HEK293 (cell line): Measurements from ENCODE around the gene PDE6B.
A peak's percentile ranks its signal among the peaks of the same experiment; 100 is the strongest.

Experiments used
- CTCF ChIA-PET: fragments of 350-600 bp; formaldehyde crosslinking; extraction: SDS; loops from one replicate; lab custom pipeline; 2021; ENCODE audit warnings: antibody characterized with exemption; lab: Yijun Ruan, JAX
- POLR2A ChIA-PET: fragments of 300-600 bp; formaldehyde crosslinking; extraction: SDS; loops from one replicate; lab custom pipeline; 2020; ENCODE audit warnings: antibody characterized with exemption, inconsistent platforms; lab: Yijun Ruan, JAX
- H3K27ac ChIP-seq: fragments of 200-500 bp; sonication (Bioruptor generic); 2 replicates; pipeline ENCODE4 v1.5.1; 2014; ENCODE audit warnings: low read depth, low read length, control low read depth, inconsistent platforms; ENCODE audit errors: extremely low read depth
- H3K36me3 ChIP-seq, 2 experiments: fragments of 200-500 bp in 1 of 2; sonication (Bioruptor generic) in 1 of 2; 1 replicate in 1 of 2; 2 replicates in 1 of 2; pipeline ENCODE4 v1.5.1; 2014 to 2017; ENCODE audit warnings: inconsistent platforms in 2 of 2, low read length in 2 of 2; ENCODE audit not compliant: control insufficient read depth in 2 of 2, insufficient read depth in 1 of 2
- H3K4me1 ChIP-seq: fragments of 200-500 bp; sonication (Bioruptor generic); 2 replicates; pipeline ENCODE4 v1.5.1; 2014; ENCODE audit warnings: mild to moderate bottlenecking, low read length, inconsistent platforms; ENCODE audit not compliant: control insufficient read depth, insufficient read depth
- H3K4me3 ChIP-seq: 2 replicates; pipeline ENCODE4 v1.5.1; 2011; ENCODE audit warnings: low read depth, mild to moderate bottlenecking, control low read depth, low read length, moderate library complexity
- H3K9me3 ChIP-seq: fragments of 200-500 bp; sonication (Bioruptor generic); 2 replicates; pipeline ENCODE4 v1.5.1; 2014; ENCODE audit warnings: low read depth, low read length, inconsistent platforms; ENCODE audit not compliant: control insufficient read depth, insufficient read depth
- GLIS2 ChIP-seq: fragments of 450-650 bp; formaldehyde crosslinking; IDR thresholded peaks from 2 replicates; pipeline ENCODE4 v1.5.1; 2016; ENCODE audit warnings: missing biosample characterization, missing genetic modification characterization
- KLF1 ChIP-seq: fragments of 450-650 bp; formaldehyde crosslinking; IDR thresholded peaks from 2 replicates; pipeline ENCODE4 v1.5.1; 2016; ENCODE audit warnings: missing biosample characterization, missing genetic modification characterization
- KLF8 ChIP-seq: fragments of 450-650 bp; formaldehyde crosslinking; IDR thresholded peaks from 2 replicates; pipeline ENCODE4 v1.5.1; 2016; ENCODE audit warnings: missing biosample characterization, missing genetic modification characterization
- OVOL3 ChIP-seq: fragments of 450-650 bp; formaldehyde crosslinking; IDR thresholded peaks from 2 replicates; pipeline ENCODE4 v1.5.1; 2016; ENCODE audit warnings: missing biosample characterization, missing genetic modification characterization
- SETDB1 ChIP-seq: IDR thresholded peaks from one replicate; pipeline ENCODE4 v1.6.1; 2017; ENCODE audit warnings: mild to moderate bottlenecking, low read length, moderate library complexity, mixed read lengths; ENCODE audit not compliant: insufficient read length
- TRIM28 ChIP-seq: IDR thresholded peaks from 2 replicates; pipeline ENCODE4 v1.6.1; 2011; ENCODE audit warnings: low read length, control low read depth, borderline replicate concordance
- ZBTB21 ChIP-seq: fragments of 450-650 bp; formaldehyde crosslinking; IDR thresholded peaks from 2 replicates; pipeline ENCODE4 v1.5.1; 2017; ENCODE audit warnings: missing biosample characterization, missing genetic modification characterization
- ZNF112 ChIP-seq: fragments of 450-650 bp; formaldehyde crosslinking; IDR thresholded peaks from 2 replicates; pipeline ENCODE4 v1.5.0; 2017; ENCODE audit warnings: missing biosample characterization, missing genetic modification characterization
- ZNF140 ChIP-seq: fragments of 450-650 bp; formaldehyde crosslinking; IDR thresholded peaks from 2 replicates; pipeline ENCODE4 v1.5.1; 2016; ENCODE audit warnings: missing biosample characterization, missing genetic modification characterization
- ZNF2 ChIP-seq: fragments of 450-650 bp; formaldehyde crosslinking; IDR thresholded peaks from 2 replicates; pipeline ENCODE4 v1.5.1; 2016; ENCODE audit warnings: missing biosample characterization, missing genetic modification characterization
- ZNF248 ChIP-seq: fragments of 450-650 bp; formaldehyde crosslinking; IDR thresholded peaks from 2 replicates; pipeline ENCODE4 v1.5.1; 2017; ENCODE audit warnings: missing biosample characterization, missing genetic modification characterization
- ZNF549 ChIP-seq: fragments of 450-650 bp; IDR thresholded peaks from 2 replicates; pipeline ENCODE4 v1.5.1; 2018; ENCODE audit warnings: missing biosample characterization, missing genetic modification characterization, mild to moderate bottlenecking, inconsistent platforms, moderate library complexity
- ZNF571 ChIP-seq: fragments of 450-650 bp; formaldehyde crosslinking; IDR thresholded peaks from 2 replicates; pipeline ENCODE4 v1.5.0; 2017; ENCODE audit warnings: missing biosample characterization, missing genetic modification characterization
- ZNF610 ChIP-seq: fragments of 450-650 bp; formaldehyde crosslinking; IDR thresholded peaks from 2 replicates; pipeline ENCODE4 v1.5.1; 2016; ENCODE audit warnings: missing biosample characterization, missing genetic modification characterization, borderline replicate concordance
- ZNF830 ChIP-seq: fragments of 450-650 bp; IDR thresholded peaks from 2 replicates; pipeline ENCODE4 v1.5.0; 2018; ENCODE audit warnings: missing biosample characterization, missing genetic modification characterization, low read depth, mild to moderate bottlenecking, moderate library complexity
- ZXDB ChIP-seq: fragments of 450-650 bp; formaldehyde crosslinking; IDR thresholded peaks from 2 replicates; pipeline ENCODE4 v1.5.1; 2016; ENCODE audit warnings: missing biosample characterization, missing genetic modification characterization
- TF ChIP-seq, protein P1 (sequence below): fragments of 450-650 bp; formaldehyde crosslinking; IDR thresholded peaks from 2 replicates; pipeline ENCODE4 v1.5.1; 2016; ENCODE audit warnings: missing biosample characterization, missing genetic modification characterization
- TF ChIP-seq, protein P2 (sequence below): fragments of 450-650 bp; formaldehyde crosslinking; IDR thresholded peaks from 2 replicates; pipeline ENCODE4 v1.5.1; 2016; ENCODE audit warnings: missing biosample characterization, missing genetic modification characterization
- TF ChIP-seq, protein P3 (sequence below): fragments of 450-650 bp; formaldehyde crosslinking; IDR thresholded peaks from 2 replicates; pipeline ENCODE4 v1.5.1; 2016; ENCODE audit warnings: missing biosample characterization, missing genetic modification characterization
- TF ChIP-seq, protein P4 (sequence below): fragments of 450-650 bp; formaldehyde crosslinking; conservative IDR thresholded peaks from 2 replicates; pipeline ENCODE4 v1.5.1; 2016; ENCODE audit warnings: low read depth, missing biosample characterization, missing genetic modification characterization

Gene PDE6B

DNA sequence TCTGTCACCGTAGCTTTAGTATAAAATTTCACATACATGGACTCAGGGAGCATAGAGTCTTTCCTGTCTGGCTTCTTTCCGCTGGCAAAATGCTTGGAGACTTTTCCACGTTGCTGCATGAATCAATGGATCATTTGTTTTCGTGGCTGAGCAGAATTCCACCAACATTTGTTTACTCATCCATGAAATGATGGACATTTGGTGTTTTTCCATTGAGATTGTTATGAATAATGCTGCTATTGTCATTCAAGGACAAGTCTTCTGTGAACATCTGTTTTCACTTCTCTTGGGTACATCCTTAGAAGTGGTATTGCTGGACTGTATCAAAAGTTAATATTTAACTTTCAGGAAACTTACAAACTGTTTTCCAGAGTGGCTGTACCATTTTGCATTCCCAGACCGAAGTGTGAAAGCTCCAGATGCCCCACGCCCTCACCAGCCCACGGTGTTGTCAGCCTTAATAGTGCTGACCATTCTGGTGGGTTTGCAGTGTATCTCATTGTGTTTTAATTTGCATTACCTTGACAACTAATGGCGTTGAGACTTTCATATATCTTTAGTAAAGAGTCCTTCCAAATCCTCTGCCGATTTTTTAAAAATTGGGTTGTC is 43.5 kb upstream of the PDE6B start:
- TF ChIP-seq, protein P1, sequence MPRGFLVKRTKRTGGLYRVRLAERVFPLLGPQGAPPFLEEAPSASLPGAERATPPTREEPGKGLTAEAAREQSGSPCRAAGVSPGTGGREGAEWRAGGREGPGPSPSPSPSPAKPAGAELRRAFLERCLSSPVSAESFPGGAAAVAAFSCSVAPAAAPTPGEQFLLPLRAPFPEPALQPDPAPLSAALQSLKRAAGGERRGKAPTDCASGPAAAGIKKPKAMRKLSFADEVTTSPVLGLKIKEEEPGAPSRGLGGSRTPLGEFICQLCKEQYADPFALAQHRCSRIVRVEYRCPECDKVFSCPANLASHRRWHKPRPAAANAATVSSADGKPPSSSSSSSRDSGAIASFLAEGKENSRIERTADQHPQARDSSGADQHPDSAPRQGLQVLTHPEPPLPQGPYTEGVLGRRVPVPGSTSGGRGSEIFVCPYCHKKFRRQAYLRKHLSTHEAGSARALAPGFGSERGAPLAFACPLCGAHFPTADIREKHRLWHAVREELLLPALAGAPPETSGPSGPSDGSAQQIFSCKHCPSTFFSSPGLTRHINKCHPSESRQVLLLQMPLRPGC (tag by site-specific recombination): no peak
- no peak for TF ChIP-seq ZBTB21 (tag by site-specific recombination)
- TF ChIP-seq, protein P2, sequence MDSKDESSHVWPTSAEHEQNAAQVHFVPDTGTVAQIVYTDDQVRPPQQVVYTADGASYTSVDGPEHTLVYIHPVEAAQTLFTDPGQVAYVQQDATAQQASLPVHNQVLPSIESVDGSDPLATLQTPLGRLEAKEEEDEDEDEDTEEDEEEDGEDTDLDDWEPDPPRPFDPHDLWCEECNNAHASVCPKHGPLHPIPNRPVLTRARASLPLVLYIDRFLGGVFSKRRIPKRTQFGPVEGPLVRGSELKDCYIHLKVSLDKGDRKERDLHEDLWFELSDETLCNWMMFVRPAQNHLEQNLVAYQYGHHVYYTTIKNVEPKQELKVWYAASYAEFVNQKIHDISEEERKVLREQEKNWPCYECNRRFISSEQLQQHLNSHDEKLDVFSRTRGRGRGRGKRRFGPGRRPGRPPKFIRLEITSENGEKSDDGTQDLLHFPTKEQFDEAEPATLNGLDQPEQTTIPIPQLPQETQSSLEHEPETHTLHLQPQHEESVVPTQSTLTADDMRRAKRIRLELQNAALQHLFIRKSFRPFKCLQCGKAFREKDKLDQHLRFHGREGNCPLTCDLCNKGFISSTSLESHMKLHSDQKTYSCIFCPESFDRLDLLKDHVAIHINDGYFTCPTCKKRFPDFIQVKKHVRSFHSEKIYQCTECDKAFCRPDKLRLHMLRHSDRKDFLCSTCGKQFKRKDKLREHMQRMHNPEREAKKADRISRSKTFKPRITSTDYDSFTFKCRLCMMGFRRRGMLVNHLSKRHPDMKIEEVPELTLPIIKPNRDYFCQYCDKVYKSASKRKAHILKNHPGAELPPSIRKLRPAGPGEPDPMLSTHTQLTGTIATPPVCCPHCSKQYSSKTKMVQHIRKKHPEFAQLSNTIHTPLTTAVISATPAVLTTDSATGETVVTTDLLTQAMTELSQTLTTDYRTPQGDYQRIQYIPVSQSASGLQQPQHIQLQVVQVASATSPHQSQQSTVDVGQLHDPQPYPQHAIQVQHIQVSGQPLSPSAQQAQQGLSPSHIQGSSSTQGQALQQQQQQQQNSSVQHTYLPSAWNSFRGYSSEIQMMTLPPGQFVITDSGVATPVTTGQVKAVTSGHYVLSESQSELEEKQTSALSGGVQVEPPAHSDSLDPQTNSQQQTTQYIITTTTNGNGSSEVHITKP (tag by site-specific recombination): no peak
- no peak for TF ChIP-seq ZNF549
- no peak for TF ChIP-seq ZNF610
- TF ChIP-seq, protein P3, sequence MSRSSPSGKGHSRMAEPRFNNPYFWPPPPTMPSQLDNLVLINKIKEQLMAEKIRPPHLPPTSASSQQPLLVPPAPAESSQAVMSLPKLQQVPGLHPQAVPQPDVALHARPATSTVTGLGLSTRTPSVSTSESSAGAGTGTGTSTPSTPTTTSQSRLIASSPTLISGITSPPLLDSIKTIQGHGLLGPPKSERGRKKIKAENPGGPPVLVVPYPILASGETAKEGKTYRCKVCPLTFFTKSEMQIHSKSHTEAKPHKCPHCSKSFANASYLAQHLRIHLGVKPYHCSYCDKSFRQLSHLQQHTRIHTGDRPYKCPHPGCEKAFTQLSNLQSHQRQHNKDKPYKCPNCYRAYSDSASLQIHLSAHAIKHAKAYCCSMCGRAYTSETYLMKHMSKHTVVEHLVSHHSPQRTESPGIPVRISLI (tag by site-specific recombination): no peak
- no peak for TF ChIP-seq KLF8 (tag by site-specific recombination)
- Histone ChIP-seq H3K4me1 (no peaks in the 10 kb centered on the region; the same call in 1 of the 2 replicates), H3K4me3 (no peak overlapping the region), H3K9me3 (no peaks in the 10 kb centered on the region), H3K27ac (no peak overlapping the region), H3K36me3 (no peaks in the 10 kb centered on the region)
- CTCF ChIA-PET: interaction anchor here (1.9 kb wide), 1 partner anchor 103 kb away, joined by 4 read pairs; no protein-coding TSS in a partner anchor
- POLR2A ChIA-PET: no interaction called here

DNA sequence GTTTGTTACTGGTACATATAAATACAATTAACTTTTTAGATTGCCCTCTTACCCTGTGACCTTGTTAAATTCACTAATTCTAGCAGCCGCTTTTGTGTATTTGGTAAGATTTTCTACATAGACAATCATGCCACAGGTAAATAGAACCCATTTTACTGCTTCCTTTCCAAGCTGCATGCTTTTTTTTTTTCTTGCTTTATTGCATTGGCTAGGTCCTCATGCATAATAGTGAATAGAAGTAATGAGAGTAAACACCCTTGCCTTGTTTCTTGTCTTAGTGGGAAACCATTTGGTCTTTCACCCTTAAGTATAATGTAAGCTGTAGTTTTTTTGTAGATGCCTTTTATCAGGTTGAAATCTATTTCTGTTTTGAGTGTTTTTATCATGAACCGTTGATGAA is 41.6 kb upstream of the PDE6B start:
- Histone ChIP-seq H3K36me3 (no peaks in the 10 kb centered on the region), H3K4me3 (no peak overlapping the region), H3K27ac (no peak overlapping the region), H3K9me3 (no peaks in the 10 kb centered on the region), H3K4me1 (no peaks in the 10 kb centered on the region)
- TF ChIP-seq ZNF248 (no peak), TRIM28 (peak; percentile 81; the same call in 1 of the 2 replicates), SETDB1 (peak; percentile 87)
- POLR2A ChIA-PET: no interaction called here
- CTCF ChIA-PET: interaction anchor here (1.9 kb wide), 1 partner anchor 101 kb away, joined by 4 read pairs; no protein-coding TSS in a partner anchor

DNA sequence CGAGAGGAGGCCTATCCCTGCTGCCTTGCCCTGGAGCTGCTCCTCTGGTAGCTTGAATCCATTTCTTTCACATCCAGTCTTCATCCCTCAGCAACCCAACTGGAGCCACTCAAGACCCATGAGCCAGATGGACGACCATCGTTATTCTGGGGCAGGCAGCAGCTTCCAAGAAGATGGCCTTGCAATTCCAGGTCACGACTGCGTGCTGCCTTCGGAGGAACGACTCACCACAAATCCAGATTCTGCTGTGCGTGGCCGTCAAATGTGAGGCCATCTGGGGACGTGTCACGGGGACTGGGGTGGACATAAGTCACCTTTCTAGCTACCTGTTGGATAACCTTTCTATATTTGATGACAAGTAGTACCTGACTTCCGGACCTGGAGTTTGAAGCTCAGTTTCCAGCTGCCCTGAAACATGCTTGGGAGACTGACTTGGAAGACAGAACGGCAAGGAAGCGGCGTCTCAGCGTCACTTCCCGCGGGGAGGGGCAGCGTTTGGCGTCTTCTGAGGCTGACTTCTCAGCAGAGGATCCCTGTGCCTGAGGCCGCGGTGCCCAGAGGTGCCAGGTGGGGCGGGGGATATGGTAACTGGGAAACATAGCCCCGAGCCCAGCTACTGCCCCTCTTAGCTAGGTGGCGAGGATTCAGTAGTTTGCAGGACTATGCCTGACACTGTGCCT is 37.6 kb upstream of the PDE6B start:
- H3K36me3 ChIP-seq: no peaks in the 10 kb centered on the region
- ChIA-PET POLR2A (no interaction called here), CTCF (interaction anchor here (1.7 kb wide), 1 partner anchor 15 kb away, joined by 3 read pairs; no protein-coding TSS in a partner anchor)
- H3K4me3 ChIP-seq: no peak overlapping the region
- no peaks in the 10 kb centered on the region for H3K9me3 ChIP-seq
- no peaks in the 10 kb centered on the region for H3K4me1 ChIP-seq
- H3K27ac ChIP-seq: no peak overlapping the region
- TF ChIP-seq ZXDB (no peak), KLF1 (tag by site-specific recombination) (no peak), ZNF830 (tag by site-specific recombination) (no peak), OVOL3 (tag by site-specific recombination) (no peak), ZNF571 (tag by site-specific recombination) (no peak), ZNF2 (no peak), ZNF140 (no peak), ZNF112 (tag by site-specific recombination) (no peak), GLIS2 (no peak)
- TF ChIP-seq, protein P4, sequence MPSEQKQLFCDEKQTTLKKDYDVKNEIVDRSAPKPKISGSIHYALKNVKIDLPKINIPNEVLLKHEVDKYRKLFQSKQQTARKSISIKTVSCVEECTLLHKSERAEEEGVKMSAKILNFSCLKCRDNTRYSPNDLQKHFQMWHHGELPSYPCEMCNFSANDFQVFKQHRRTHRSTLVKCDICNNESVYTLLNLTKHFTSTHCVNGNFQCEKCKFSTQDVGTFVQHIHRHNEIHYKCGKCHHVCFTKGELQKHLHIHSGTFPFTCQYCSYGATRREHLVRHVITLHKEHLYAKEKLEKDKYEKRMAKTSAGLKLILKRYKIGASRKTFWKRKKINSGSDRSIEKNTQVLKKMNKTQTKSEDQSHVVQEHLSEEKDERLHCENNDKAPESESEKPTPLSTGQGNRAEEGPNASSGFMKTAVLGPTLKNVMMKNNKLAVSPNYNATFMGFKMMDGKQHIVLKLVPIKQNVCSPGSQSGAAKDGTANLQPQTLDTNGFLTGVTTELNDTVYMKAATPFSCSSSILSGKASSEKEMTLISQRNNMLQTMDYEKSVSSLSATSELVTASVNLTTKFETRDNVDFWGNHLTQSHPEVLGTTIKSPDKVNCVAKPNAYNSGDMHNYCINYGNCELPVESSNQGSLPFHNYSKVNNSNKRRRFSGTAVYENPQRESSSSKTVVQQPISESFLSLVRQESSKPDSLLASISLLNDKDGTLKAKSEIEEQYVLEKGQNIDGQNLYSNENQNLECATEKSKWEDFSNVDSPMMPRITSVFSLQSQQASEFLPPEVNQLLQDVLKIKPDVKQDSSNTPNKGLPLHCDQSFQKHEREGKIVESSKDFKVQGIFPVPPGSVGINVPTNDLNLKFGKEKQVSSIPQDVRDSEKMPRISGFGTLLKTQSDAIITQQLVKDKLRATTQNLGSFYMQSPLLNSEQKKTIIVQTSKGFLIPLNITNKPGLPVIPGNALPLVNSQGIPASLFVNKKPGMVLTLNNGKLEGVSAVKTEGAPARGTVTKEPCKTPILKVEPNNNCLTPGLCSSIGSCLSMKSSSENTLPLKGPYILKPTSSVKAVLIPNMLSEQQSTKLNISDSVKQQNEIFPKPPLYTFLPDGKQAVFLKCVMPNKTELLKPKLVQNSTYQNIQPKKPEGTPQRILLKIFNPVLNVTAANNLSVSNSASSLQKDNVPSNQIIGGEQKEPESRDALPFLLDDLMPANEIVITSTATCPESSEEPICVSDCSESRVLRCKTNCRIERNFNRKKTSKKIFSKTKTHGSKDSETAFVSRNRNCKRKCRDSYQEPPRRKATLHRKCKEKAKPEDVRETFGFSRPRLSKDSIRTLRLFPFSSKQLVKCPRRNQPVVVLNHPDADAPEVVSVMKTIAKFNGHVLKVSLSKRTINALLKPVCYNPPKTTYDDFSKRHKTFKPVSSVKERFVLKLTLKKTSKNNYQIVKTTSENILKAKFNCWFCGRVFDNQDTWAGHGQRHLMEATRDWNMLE (tag by site-specific recombination): no peak
